ENCODE data around the gene RECQL.
"Not testable (repeated sequence)": the region's sequence is repeated elsewhere in the genome, so short reads cannot be mapped to it uniquely, and the experiment has no call there.

RECQL gene

DNA sequence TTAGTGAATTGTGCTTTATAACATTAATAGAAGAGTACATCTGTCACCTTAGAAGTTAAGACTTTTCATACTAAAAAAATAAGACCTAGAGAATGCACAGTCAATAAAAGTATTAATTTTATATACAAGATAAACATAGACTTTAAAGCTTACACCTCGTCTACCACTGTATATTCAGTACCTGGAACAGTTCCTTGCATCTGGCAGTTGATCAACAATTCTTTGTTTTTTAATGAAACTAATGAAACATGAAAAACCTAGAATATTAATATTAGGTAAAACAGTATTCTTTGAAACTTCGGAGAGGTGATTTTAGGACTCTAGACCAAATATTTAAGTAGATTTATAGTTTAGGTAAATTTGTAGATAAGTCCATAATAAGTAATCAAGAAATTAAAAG, 4.5 kb upstream of the RECQL start:
- no peak for DNase-seq

DNA sequence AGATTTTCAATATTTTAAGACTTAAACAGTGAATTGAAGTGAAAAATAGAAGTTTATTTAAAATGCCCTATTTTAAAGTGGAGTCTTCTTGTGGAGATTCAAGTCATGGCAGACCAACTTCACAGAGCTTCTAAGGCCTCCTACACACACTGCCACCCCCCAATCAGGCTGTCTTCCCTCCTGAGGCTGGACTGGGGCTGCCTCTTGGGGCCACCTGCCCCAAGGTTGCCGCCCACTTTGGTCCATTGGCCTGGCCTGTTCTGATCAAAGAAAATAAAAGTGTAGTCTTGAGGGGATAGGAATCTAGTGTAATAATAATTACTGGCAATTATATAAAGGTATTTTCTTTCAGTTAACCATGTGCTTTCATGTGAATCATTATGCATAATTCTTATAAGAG, 1.4 kb upstream of the RECQL start:
- DNase-seq, result no peak

DNA sequence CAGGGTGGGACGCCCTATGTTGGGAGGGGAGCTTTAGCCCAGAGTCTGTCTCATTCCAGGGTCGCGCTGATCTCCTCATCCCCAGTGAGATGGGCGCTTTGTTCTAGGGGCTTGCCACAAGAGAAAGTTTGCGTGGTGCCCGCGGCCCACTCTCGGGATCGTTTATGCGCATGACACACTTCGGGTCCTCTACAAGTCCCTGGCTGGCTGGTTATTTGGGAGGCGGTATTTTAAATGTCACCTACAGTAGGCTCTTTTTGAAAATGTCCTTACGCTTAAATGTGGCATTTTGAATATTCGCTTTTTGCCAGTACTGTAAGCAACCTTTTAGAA, 695 bp upstream of the RECQL start:
- peak in 17 of 51 donors; percentile 6 to 59 (median 31) for DNase-seq

DNA sequence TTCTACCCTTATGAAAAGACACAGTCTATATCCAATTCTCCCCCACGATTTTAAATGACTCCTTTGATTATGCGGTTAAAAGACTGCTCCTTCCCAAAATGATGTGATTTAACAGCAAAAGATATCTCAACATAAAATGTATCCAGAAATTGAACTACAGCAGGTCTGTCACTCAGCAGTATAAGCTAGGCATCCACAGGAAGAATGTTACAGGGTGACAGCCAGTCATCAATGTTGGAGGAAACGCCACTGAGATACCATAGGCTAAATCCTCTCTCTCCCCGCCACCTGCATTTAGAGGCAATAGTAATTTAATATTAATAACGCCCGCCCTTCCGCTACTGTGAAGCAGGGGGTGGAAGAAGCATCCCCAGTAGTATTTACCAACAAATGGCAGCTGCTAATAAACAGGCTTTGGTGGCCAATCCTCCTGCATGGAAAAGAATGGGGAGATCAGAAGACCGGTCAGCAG, 613 bp downstream of the RECQL start:
- no peak for DNase-seq

DNA sequence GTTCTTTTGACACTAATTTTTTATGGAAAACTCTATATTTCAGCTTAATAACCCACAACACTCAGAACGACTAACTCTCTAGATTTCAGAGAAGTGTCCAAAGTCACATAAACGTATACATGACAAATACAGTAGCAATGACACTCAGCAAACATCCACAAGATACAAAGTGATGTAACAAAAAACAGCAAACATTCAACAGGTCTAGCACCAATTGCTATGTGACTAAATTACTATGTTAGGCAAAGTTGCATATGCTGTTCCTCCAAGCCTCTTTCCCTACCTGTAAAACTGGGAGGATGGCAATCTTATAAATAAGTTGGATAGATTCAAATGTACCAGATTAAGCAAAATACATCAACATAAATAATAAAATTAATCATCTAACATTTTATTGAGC, 1.7 kb downstream of the RECQL start:
- no peak for DNase-seq

DNA sequence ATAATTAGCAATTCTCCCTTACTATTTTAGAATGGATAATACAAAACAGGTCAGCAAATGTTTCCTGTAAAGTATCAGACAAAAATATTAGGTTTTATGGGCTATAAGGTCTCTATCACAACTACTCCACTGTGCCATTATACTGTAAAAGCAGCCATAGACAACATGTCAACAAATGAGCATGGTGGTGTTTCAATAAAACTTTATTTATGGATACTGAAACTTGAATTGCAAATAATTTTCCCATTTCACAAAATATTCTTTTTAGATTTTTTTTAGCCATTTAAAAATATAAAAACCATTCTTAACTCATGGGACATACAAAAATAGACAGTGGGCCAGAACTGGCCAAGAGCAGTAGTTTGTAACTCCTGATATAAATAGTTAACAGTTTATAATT, 15.4 kb downstream of the RECQL start:
- DNase-seq, result no peak

DNA sequence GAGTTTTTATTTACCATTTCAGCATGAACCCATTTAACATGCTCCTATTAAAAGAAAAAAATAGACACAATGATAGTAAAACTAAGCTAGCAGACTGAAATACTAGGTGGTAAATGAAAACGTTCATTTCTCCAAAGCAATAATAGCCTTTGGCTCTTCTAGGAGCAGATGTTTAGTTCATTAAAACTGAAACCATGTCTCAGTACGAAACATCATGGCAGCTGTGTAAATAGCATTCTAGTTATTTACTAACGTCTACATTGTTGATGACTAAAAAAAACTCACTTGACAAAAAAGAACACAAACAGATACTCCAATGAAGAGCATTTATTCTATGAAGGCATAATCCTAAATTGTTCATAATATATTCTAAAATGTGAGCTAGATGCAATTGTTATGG, 17.9 kb downstream of the RECQL start:
- DNase-seq, result no peak

DNA sequence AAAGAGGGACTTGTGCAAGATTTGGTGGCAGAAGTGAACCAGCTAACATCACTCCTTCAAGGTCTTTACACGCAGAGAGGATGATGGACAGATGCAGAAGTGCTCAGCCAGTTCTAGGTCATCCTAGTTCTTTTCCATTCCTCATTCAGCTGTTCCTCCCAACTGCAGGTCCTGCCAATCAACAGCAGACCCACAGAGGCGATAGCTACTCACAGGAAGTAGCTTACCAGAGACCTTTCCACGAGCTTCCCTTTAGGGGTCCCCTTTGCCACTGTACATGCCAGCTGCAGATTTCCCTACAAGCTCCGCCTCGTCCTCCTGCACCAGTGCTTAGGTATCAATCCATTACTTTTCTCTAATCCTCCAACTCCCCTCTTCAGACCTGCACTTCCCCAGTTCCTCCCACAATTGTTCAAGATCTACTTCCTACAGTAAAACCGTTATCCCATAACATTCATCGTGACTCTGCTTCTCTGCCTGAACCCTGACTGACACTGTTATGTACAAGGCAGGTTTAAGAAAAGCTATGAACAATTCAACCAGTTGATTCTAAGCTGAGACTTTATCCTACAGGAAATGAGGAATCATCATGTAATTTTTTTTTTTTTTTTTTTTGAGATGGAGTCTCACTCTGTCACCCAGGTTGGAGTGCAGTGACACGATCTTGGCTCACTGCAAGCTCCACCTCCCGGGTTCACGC, 22.5 kb downstream of the RECQL start:
- no peak for DNase-seq

DNA sequence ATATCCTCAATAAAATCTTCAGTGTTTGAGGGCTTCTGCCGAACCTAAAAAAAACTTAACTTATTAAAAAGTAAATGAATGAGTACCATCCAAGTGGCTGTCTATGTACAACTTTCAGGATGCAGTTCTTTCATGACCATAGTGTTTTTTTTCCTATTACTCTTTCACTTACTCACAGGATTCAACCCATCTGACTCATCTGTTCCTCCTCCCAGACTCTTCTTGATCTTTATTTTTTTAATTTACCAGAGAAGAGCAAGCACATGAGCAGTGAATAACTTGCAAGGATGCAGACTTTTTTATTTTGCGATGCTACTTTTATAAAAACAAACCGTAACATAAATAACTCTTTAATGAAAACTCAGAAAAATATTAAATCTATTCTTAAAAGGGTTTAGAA, 24.5 kb downstream of the RECQL start:
- no peak for DNase-seq

DNA sequence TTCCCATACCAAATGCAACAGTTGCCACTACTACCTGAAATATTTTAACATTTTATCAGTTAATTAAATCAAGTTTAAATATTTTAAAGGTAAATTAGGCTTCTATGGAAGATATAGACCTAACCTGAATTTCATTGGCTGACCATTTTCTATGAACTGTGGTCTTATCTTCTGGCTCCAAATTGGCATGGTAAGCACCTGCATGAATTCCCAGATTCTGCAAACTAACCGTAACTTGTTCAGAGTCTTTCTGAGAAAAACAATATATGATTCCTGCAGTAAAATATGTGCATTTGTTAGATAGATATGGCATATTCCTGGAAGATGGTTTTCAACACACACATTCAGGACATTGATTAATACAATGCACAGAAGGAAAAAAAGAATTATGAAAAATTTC, 25.9 kb downstream of the RECQL start:
- DNase-seq, result no peak

DNA sequence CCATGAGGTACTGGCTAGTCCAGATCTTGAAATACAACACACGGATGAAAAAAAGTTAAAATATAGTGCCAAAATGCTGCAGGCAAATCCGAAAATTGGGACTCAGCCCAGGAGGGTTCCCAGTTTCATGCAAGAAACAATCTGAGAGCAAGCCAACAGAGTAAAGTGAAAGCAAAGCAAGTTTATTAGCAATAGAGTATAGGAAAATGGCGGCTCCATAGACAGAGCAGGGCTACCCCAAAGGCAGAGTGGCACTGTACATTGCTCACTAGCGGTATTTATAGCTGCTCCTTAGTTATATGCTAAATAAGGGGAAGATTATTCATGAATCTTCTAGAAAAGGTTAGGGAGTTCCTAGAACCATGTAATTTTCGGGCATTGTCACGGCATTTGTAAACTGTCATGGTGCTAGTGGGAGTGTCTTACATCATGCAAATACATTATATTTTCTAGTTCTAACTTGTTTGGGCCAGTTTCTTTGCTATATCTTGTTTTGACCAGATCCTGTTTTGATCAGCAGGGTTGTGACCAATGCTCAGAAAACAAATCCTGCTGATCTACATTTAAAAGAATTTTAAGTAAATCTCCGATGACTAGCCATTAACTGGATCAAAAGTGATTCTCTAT, 29.1 kb downstream of the RECQL start:
- no peak for DNase-seq

DNA sequence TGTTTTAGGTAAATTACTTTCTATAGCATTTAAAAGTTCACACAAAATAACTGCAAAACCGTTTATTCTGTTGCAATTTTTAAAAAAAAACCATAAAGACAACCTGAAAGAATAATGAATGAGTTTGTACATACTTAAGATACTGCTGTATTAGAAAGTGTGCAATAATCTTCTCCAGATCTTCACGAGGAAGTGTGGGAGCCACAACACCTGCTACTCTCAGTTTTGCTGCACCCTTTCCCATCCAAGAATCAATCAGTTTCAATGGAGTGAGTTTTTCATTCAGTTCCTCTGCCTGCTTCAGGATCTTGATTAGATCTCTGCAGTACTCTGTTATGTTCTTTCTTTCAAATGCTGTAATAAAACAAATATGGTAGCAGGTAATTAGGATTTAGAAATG, 30.1 kb downstream of the RECQL start:
- no peak for DNase-seq

DNA sequence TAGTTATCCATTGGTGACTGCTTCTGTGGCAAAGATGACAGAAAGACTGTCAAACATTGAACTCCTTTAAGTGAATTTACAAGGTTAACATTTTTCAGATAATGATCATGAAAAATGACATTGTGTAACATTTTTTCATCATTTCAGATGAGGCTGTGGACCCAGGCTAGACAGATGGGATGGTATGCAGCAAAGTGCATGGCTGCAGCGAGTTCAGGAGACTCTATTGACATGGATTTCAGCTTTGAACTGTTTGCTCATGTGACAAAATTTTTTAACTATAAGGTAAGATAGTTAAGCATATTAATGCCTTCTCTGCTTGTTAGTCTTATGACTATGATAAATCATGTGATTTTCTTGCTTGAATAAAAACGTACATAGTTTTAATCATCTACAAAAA, 34.1 kb downstream of the RECQL start:
- not testable (repeated sequence) for DNase-seq

DNA sequence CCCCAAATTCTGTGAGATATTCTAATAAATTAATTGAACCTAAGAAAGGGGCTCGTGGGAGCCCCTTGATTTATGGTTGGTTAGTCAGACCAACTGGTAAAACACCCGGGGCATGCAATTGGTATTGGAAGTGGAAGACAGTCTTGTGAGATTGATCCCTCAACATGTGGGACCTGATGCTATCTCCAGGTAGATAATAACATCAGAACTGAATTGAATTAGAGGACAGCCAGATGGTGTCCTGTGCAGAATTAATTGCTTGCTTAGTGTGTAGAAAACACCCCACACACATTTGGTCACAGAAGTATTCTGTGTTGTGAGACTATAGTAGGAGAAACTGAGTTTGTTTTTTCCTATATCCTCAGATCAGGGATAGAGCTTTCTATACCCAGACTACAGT, 42.0 kb downstream of the RECQL start:
- DNase-seq, result no peak

DNA sequence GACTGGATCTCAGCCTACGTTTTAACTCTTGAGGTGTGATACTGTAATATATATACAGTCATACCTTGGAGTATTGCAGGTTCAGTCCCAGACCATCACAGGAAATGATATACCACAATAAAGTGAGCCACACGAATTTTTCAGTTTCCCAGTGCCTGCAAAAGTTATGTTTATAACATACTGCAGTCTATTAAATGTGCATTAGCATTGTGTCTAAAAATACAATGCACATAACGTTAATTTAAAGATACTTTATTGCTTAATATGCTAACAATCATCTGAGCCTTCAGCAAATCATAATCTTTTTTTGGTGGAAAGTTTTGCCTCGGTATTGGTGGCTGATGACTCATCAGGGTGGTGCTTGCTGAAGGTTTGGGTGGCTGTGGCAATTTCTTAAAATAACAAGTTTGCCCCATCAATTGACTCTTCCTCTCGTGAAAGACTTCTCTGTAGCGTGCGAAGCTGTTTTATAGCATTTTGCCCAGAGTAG, 45.1 kb downstream of the RECQL start:
- DNase-seq, result no peak

DNA sequence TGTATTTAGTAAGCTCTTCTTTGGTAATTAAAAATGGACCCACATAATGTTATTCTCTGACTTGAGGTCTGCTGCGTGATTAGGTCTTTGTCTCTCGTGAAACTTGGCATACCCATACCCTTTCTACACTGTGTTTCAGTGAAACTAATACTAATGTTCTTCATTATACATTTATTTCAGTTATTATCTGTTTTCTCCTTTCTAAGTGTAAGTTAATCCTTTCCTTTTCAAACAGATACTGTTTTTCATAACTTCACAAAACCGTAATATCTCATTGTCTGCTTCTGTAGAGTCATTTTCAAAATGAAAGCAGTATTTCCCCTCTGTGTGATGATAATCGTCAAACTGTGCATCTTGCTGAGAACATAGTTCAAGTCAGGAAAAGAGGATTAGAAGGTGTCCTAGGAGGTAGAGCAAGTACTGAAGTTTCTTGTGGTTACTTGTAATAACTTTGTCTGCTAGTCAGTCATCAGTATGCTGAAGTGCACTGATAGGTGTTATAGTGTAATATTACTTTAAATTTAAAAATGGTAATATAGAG, 48.1 kb downstream of the RECQL start:
- no peak for DNase-seq

DNA sequence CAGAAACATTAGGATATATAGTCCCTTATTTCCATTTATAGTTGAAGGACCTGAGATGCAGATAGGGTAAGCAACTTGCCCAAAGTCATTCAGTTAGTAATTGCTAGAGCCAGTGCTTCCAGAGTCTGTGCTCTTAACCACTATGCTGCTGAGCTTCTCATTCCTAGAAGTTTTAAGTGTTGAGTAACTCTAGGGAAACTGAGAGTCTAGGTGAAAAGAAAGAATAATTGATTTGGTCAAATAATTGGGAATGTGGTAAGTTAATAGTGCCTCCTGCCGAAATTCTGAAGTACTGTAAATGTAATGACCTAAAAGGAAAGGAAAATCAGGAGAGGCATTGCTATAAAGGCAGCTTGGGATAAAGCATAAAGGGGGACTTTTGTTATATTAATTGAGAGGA, 49.9 kb downstream of the RECQL start:
- DNase-seq, result no peak

DNA sequence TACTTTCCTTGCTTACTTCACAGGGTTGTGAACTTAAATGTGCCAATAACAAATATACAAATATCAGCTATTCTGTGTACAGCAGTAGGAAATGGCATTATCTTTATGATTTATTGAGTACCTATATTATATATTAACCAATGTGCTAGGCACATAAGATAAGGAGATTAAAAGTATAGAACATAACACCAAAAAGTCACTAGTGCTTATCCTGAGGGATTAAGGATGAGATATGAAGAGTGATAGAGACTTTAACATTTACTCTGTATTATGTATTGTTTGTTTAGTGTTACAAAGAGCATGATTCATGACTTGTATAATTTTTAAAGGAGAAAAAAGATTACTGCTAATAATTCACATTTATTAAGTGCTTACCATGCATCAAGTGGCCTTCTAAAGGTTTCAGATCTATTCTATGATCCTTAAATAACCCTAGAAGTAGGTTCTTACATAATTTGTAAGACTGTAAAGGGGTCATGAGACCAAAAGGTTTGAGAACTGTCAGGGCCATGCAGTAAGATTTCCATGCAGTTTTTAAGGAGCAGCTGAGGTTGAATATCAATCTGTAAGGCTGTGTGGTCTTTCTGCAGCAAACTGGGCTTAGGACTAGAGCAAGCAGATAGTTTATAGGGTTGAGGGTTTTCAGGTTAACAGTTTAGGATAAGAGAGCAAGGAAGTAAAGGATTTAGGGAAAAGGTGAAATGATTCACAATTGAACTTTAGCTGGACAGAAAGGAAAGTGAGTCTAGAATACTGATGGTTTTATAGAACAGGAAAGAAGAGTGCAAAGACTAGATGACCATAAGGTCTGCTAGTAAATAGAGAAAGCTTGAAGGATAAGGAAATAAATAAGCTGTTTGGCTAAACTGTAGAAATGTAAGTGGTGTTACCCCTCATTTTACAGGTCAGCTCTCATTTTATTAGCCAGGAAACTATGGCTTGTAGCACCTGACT, 57.0 kb downstream of the RECQL start:
- DNase-seq, result no peak

DNA sequence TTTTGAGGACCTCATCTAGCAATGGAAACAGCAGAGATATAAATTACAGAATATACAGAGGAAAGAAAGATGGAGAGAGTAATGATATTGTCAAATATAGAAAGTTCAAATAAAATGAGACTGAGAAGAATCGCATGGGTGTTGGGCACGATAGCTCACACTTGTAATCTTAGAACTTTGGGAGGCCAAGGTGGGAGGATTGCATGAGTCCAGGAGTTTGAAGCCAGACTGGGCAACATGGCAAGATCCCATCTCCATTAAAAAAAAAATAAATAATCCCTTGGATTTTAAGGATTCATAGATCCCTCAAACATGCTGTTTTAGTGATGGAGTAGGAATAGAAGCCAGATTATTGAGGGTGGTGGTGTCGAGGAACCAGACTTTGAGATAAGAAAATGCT, 62.1 kb downstream of the RECQL start:
- no peak for DNase-seq

DNA sequence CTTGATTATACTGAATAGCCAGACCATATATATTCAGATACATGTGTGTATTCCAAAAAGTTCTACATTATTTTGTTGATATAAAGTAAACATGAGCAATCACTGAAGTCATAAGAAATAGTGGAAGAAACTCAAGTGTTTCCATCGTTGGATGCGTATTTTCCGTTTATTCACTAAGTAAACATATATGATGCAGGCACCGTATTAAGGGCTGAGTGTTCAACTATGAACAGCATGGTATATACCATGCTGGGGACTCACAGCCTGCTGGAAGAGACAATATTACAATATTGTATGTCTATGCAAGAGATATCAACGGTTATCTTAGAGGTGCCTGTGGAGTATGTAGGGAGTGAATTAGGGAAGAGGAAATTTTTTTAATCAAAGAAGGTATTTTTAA, 62.8 kb downstream of the RECQL start:
- no peak for DNase-seq

DNA sequence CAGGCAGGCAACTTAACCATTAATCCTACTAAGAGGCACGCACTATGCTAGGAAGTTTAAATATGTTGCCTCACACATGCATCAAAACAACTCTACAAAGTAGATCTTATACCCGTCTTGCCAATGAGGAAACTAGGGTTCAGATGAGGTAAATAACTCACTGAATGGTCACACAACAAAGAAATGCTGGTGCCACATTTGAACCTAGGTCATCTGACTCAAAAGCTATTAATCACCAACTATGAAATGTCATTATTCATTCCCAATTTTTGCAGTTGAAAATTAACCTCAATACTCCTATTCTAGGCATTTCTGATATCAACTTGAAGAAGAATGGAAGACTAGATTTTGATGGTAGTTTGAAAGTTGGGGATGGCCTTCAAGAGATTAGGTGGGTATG, 66.7 kb downstream of the RECQL start:
- DNase-seq, result no peak

DNA sequence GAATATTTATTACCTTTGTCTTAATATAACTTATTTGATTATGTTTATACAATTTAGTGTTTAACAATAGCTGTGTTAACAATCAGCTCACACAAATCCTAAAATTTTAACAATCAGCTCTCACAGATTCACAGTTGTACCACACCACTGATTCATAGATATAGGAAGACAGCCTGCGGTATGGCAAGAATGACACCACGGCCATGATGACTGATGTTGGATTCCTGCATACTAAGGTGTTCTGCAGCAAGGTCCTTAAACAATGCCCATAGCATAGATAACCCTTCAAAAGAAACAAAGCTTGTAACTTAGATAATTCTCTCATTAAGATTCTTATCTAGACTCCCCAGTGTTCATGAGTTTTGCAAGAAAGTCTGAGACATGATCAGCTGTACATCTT, 67.9 kb downstream of the RECQL start:
- no peak for DNase-seq

Data from hypothalamus (tissue), 51 donors.